Heart right ventricle (tissue), 16 donors: ENCODE results near the gene TBX19. TPM values are rescaled to one million over a fixed set of nuclear protein-coding genes. Genes with fewer than 3 reads are reported as not detected.

ENCODE experiments used
- ATAC-seq, 8 donors: fragments of 200-7000 bp; cut with Tn5 transposase; one replicate each; pipeline ENCODE4 v1.9.1; 2020; ENCODE audit warnings: mild to moderate bottlenecking in 8 of 8, moderate library complexity in 8 of 8, moderate number of reproducible peaks in 1 of 8
- DNase-seq, 2 donors: peaks; one replicate each; pipeline ENCODE4 v3.0.0-alpha.2; 2020
- H3K27ac ChIP-seq, 10 donors: fragments of 200-600 bp; sonication (generic) in 2 of 10; one replicate each; pipeline versions ENCODE4 v1.5.0 to v1.8.0; 2020 to 2022; ENCODE audit warnings: mild to moderate bottlenecking in 3 of 10
- H3K27me3 ChIP-seq, 7 donors: fragments of 200-600 bp; one replicate each; pipeline ENCODE4 v1.8.0; 2021 to 2022; ENCODE audit warnings: mild to moderate bottlenecking in 2 of 7
- H3K36me3 ChIP-seq, 9 donors: fragments of 200-600 bp; sonication (generic) in 1 of 9; one replicate each; pipeline versions ENCODE4 v1.5.0 to v1.8.0; 2020 to 2022; ENCODE audit warnings: mild to moderate bottlenecking in 2 of 9
- H3K4me1 ChIP-seq, 9 donors: fragments of 200-600 bp; sonication (generic) in 1 of 9; one replicate each; pipeline versions ENCODE4 v1.5.0 to v1.8.0; 2020 to 2022; ENCODE audit warnings: mild to moderate bottlenecking in 4 of 9
- H3K4me3 ChIP-seq, 10 donors: fragments of 200-600 bp; sonication (generic) in 2 of 10; one replicate each; pipeline versions ENCODE4 v1.5.0 to v1.8.0; 2020 to 2022; ENCODE audit warnings: mild to moderate bottlenecking in 7 of 10, moderate library complexity in 2 of 10
- H3K9me3 ChIP-seq, 11 donors: fragments of 200-600 bp in 10 of 11; sonication (generic) in 2 of 11; one replicate each; pipeline versions ENCODE4 v1.5.0 to v1.8.0; 2013 to 2022; ENCODE audit warnings: mild to moderate bottlenecking in 2 of 11, control low read depth in 1 of 11, moderate library complexity in 1 of 11
- WGBS, 2 donors: extraction: QIAGEN DNeasy Blood & Tissue Kit; methylation state at CpG; one replicate each; pipeline ENCODE4 v1.1.7; 2013; ENCODE audit warnings: inconsistent platforms in 1 of 2; 5-methylcytosine and 5-hydroxymethylcytosine counted together
- intact Hi-C, 10 donors: fragments of 100-400 bp; cut with DNase I; formaldehyde crosslinking; loops; one replicate each; pipeline versions ENCODE4 v1.11.1 to v1.14.2; 2022
- polyA plus RNA-seq, 2 donors: library from polyadenylated mRNA; stranded (reverse); fragments of 200-250 nt; gene quantifications; one replicate each; pipeline ENCODE4 v1.2.3, GENCODE V29; 2013
- total RNA-seq, 10 donors: library from RNA; stranded (reverse); fragmentation: NEBNext Ultra II Directional in 3 of 10; extraction: Animal tissue kit (Norgen Biotek cat#: 25700) in 3 of 10; gene quantifications; one replicate each; pipeline versions ENCODE4 v1.2.1 to v1.2.4, GENCODE V29; 2021 to 2023
- TF ChIP-seq, protein P1 (sequence below), 9 donors: fragments of 200-600 bp; sonication (generic) in 2 of 9; IDR thresholded peaks; one replicate each; pipeline versions ENCODE4 v1.5.0 to v1.8.0; 2021 to 2022; ENCODE audit warnings: antibody characterized with exemption in 9 of 9, mild to moderate bottlenecking in 5 of 9, moderate library complexity in 1 of 9
- donor health status: Arrhythmogenic right ventricular cardiomyopathy.
- donor health status: ischemic (EF 13 %, LVEDD 7.1; RV severe dilation, severe dysfunction).
- donor health status: healthy with polysubstance abuse.
- donor health status: DM: no; HTN: yes; CAD: no.
- donor health status: DM: no; HTN: no; CAD: no.
- donor health status: ischemic (EF 25% LVEDD 6.9; RV normal size, moderate dysfunction).
- donor health status: ischemic (EF 25% LVEDD 5.7; RV mildly dilated, moderate dysfunction).
- donor health status: healthy.
- donor health status: DM: yes; HTN: yes; CAD: no.
- donor health status: Ischemic cardiomyopathy.
- donor health status: ischemic (EF 35%, LVEDD 5.7; RV mildly dilated, moderate dysfunction).
- donor health status: nonischemic (EF 11% LVEDD 7.7; RV severe dilation, severe dysfunction).
- donor health status: DM: yes; HTN: yes; CAD: no.
- donor health status: PGD.
- donor health status: ischemic (EF 29% LVEDD 5.4; RV normal size, mild dysfunction).
- donor health status: nonischemic (EF 23%, LVEDD 6.1; RV moderate dilation, normal function).

TBX19 gene
- total and polyA plus RNA-seq, 12 donors, result 0.21 to 0.59 (median 0.39) TPM

DNA sequence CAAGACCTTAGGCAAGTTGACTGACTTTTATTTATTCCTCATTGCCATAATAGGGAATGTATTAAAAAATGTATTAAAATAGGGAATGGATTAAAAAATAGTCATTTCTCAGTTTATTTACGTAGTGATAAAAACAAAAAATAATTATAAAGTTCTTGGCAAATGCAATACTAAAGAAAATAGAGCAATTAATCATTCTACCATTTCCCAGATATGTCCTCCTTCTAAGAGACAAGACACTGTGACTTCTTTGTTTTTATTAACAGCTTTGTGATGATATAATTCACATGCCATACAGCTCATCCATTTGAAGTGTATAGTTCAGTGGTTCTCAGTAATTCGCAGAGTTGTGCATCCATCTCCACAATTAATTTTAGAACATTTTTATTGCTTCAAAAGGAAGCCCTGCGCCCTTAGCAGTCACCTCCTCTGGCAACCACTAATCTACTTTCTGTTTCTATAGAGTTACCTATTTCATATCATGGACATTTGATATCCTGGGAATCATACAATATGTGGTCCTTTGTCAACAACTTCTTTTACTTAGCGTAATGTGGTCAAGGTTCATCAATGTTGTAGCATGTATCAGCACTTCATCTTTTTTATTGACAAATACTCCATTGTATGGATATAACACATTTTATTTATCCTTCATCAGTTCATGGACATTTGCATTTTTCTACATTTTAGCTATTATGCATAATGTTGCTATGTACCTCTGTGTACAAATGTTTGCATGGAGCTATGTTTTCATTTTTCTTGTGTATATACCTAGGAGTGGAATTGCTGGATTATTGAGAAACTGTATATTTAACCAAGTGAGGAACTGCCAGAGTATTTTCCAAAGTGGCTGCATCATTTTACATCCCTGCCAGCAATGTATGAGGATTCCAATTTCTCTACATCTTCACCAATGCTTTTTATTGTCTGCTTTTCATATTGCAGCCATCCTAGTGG, 5.6 kb downstream of the TBX19 start:
- peaks cover 0 to 7% (median 0%) of the 10 kb centered on the region in 9 donors for H3K4me1 ChIP-seq
- ATAC-seq (no peak), DNase-seq (no peak)
- 92 to 93% methylated on average over 4 of the region's 4 CpGs for WGBS, 2 donors
- H3K36me3 ChIP-seq, result no peaks in the 10 kb centered on the region
- no peaks in the 10 kb centered on the region for H3K27me3 ChIP-seq
- no peak overlapping the region for H3K27ac ChIP-seq
- intact Hi-C loops, result no loop called here
- H3K4me3 ChIP-seq, result no peak overlapping the region
- TF ChIP-seq, protein P1, sequence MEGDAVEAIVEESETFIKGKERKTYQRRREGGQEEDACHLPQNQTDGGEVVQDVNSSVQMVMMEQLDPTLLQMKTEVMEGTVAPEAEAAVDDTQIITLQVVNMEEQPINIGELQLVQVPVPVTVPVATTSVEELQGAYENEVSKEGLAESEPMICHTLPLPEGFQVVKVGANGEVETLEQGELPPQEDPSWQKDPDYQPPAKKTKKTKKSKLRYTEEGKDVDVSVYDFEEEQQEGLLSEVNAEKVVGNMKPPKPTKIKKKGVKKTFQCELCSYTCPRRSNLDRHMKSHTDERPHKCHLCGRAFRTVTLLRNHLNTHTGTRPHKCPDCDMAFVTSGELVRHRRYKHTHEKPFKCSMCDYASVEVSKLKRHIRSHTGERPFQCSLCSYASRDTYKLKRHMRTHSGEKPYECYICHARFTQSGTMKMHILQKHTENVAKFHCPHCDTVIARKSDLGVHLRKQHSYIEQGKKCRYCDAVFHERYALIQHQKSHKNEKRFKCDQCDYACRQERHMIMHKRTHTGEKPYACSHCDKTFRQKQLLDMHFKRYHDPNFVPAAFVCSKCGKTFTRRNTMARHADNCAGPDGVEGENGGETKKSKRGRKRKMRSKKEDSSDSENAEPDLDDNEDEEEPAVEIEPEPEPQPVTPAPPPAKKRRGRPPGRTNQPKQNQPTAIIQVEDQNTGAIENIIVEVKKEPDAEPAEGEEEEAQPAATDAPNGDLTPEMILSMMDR (IDR thresholded peaks at IDR 0.05), result no peak
- H3K9me3 ChIP-seq, result no peaks in the 10 kb centered on the region

GRCh38 chr1:168287237-168287664, 6.6 kb downstream of the TBX19 start:
- TF ChIP-seq, protein P1 (IDR thresholded peaks at IDR 0.05), result no peak

DNA sequence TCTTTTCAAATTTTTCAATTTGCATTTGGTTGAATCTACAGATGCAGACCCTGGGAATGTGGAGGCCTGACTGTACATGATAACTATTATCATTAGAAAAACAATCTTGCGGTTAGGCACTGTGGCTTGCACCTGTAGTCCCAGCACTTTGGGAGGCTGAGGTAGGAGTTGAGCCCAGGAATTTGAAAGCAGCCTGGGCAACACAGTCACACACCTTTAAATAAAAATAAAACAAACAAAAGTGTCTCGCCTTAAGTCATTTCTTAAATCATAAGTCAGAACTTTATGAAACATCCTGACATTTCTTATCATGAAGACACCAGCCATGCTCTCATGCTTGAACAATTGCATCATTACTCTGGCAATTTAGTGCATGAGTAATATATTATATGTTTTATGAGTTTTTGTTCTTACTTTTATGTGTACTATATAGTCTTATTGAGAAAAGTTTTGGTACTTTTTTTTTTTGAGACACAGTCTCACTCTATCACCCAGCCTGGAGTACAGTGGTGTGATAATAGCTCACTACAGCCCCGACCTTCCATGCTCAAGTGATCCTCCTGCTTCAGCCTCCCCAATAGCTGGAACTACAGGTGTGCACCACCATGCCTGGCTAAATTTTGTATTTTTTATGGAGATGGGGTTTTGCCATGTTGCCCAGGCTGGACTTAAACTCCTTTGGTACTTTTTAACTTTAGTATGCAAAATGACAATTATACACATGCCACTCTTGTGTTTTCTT, 7.8 kb downstream of the TBX19 start:
- DNase-seq (no peak), ATAC-seq (no peak)
- no peaks in the 10 kb centered on the region for H3K9me3 ChIP-seq
- H3K4me1 ChIP-seq, result peaks cover 0 to 7% (median 0%) of the 10 kb centered on the region in 9 donors
- no peak overlapping the region for H3K27ac ChIP-seq
- WGBS, 2 donors, result 84 to 85% methylated on average over 3 of the region's 3 CpGs
- intact Hi-C loops, result no loop called here
- H3K36me3 ChIP-seq, result no peaks in the 10 kb centered on the region
- no peak overlapping the region for H3K4me3 ChIP-seq
- no peaks in the 10 kb centered on the region for H3K27me3 ChIP-seq
- TF ChIP-seq, protein P1 (IDR thresholded peaks at IDR 0.05), result no peak

More at GRCh38 chr1:168287237-168287664, 6.6 kb downstream of the TBX19 start:
- 92 to 94% methylated on average over 1 of the region's 1 CpG for WGBS, 2 donors
- no peaks in the 10 kb centered on the region for H3K27me3 ChIP-seq
- H3K4me1 ChIP-seq, result peaks cover 0 to 7% (median 0%) of the 10 kb centered on the region in 9 donors
- no peaks in the 10 kb centered on the region for H3K36me3 ChIP-seq
- ATAC-seq (no peak), DNase-seq (no peak)
- H3K4me3 ChIP-seq, result no peak overlapping the region
- no peak overlapping the region for H3K27ac ChIP-seq
- intact Hi-C loops, result no loop called here
- no peaks in the 10 kb centered on the region for H3K9me3 ChIP-seq

DNA sequence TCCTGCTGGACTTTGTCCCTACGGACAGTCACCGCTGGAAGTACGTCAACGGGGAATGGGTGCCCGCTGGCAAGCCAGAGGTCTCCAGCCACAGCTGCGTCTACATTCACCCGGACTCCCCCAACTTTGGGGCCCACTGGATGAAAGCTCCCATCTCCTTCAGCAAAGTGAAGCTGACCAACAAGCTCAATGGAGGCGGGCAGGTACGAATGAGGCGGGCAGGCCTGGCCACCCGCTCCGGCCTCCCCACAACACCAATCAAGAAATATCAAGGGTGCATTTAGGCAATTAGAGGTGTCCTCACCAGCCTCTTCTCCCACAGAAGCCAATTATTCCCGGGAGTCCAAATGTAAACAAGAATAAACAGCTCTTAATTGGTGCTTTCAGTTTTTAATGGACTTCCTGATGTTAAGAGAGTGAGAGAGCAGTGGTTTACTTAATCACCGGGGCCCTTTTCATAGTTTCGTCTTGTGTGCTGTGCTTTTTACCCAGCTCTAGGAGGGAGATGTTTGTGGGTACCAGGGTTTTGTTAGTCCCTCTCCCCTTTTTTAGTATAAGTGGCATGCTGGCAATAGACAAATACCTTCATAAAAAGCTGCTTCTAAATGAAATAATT, 10.7 kb downstream of the TBX19 start:
- no peak overlapping the region for H3K4me3 ChIP-seq
- intact Hi-C loops, result no loop called here
- no peaks in the 10 kb centered on the region for H3K9me3 ChIP-seq
- ATAC-seq (no peak), DNase-seq (no peak)
- H3K27ac ChIP-seq, result no peak overlapping the region
- TF ChIP-seq, protein P1 (IDR thresholded peaks at IDR 0.05), result no peak
- peaks cover 0 to 7% (median 0%) of the 10 kb centered on the region in 9 donors for H3K4me1 ChIP-seq
- WGBS, 2 donors, result 91 to 92% methylated on average over 15 of the region's 15 CpGs
- H3K36me3 ChIP-seq, result no peaks in the 10 kb centered on the region
- no peaks in the 10 kb centered on the region for H3K27me3 ChIP-seq
